GM12865 (cell line): ENCODE measurements around the gene DXO.

ENCODE experiments used
- DNase-seq: peaks from one replicate; pipeline ENCODE4 v3.0.0; 2010; ENCODE audit warnings: low read depth
- H3K4me3 ChIP-seq: 2 replicates; pipeline ENCODE4 v1.5.1; 2011; ENCODE audit warnings: mild to moderate bottlenecking, low read depth, low read length, control low read depth
- TF ChIP-seq, protein P1 (sequence below): IDR thresholded peaks from 2 replicates; pipeline ENCODE4 v1.5.1; 2011; ENCODE audit warnings: low read length, control low read depth, low read depth, inconsistent platforms; ENCODE audit not compliant: insufficient read depth; ENCODE audit errors: missing control alignments

Gene DXO

DNA sequence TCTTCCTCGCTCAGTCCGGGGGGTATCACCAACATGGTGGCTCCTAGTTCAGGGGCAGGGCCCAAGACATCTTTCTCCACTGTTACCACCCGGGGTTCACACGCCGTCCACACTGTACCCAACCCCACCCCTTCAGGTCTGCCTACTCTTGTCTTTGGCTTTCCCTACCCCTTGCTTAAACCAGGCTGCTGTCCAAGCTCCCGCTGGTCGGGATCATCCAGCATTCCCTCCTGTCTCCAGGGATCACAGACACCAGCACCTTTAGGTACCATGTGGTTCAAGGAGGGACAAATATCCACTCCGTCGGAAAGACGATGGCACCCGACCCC, 13.6 kb downstream of the DXO start:
- H3K4me3 ChIP-seq = peak overlapping the region; percentile 83
- TF ChIP-seq, protein P1, sequence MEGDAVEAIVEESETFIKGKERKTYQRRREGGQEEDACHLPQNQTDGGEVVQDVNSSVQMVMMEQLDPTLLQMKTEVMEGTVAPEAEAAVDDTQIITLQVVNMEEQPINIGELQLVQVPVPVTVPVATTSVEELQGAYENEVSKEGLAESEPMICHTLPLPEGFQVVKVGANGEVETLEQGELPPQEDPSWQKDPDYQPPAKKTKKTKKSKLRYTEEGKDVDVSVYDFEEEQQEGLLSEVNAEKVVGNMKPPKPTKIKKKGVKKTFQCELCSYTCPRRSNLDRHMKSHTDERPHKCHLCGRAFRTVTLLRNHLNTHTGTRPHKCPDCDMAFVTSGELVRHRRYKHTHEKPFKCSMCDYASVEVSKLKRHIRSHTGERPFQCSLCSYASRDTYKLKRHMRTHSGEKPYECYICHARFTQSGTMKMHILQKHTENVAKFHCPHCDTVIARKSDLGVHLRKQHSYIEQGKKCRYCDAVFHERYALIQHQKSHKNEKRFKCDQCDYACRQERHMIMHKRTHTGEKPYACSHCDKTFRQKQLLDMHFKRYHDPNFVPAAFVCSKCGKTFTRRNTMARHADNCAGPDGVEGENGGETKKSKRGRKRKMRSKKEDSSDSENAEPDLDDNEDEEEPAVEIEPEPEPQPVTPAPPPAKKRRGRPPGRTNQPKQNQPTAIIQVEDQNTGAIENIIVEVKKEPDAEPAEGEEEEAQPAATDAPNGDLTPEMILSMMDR = no peak
- no peak for DNase-seq

DNA sequence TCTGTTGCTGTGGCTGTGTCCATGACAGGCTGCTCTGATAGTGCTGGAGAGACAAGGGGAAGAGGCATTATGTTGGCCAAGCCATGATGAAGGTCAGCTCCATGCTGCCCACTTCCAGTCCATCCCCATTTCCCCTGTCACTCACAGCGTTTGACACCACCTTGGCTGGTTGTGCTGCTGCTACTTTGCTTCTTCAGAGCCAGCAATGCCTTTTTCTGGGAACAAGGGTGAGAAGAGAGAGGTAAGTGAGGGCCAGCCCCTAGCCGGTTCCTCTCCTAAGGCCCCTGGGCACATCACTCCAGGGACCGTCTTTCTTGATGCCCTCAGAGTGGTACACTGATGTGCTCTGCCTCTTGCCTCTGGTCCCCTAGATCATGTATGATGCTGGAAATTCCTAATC, 15.1 kb downstream of the DXO start:
- TF ChIP-seq, protein P1 = no peak
- H3K4me3 ChIP-seq = no peak overlapping the region
- no peak for DNase-seq

DNA sequence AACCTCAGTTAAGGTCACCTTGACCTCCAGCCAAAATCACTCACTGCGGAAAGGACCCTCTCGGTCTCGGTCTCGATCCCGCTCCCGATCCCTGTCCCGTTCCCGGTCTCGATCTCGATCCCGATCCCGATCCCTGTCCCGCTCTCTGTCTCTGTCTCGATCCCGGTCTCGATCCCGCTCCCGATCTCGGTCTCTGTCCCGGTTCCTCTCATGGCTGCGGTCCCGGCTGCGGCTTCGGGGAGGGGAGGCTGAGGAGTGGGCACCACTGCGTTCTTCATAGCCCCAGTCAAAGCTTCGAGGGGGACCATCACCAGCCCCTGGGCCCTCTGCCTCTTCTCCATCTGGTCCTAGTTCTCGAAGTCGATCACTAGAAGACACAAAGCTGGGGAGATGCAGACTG, 17.4 kb downstream of the DXO start:
- no peak for DNase-seq
- TF ChIP-seq, protein P1 = no peak
- no peak overlapping the region for H3K4me3 ChIP-seq

DNA sequence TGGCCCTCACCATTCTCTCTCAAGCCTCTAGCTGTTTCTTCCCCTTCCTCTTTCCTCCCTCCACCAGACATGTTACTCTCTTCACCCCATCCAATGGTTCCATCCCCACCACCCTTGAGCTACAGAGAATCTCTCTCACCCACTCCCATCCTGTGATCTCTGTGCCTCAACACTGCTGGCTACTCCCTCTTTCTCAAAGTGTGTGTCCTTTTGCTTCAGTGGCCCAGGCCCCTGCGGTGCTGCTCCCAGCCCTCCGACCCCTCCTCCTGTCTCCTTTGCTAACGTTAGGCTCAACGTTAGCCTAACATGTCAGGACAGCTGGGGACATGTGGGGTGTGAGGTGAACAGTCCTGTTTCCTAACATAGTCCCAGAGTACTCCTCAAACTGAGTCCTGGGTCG, 19.0 kb downstream of the DXO start:
- TF ChIP-seq, protein P1 = no peak
- DNase-seq = no peak
- no peak overlapping the region for H3K4me3 ChIP-seq

DNA sequence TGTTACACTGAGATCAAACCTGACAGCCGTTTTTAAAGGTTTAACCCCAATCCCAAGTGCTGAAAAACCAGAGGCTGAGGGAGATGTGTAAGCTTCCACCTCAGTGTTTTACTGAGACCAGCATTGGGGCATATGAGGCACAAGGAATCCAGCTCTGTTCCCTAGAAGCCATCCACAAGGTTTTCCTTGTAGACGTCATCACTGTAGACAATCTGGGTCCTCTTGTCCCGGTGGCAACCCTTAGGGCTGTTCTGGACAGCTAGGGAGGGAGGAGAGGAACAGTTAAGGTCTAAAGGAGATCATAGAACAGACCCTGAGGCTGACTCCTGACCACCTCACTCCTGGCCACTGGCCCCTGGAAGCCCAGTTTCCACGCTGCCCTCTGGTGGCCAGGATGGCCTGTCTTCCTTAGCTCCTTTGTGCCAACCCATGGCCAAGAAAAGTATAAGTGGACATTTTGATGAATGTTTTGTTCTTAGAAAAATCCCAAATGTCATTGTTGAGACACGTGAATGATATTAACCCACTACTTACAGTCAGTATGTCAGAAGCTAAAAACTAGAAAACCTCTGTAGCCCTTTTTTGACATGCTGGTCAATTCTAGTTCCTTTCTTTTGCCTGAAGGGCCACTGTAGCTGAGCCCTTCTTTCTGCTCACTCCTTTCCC, 19.7 kb downstream of the DXO start:
- TF ChIP-seq, protein P1 = peak; percentile 25
- no peak overlapping the region for H3K4me3 ChIP-seq
- DNase-seq = peak; percentile 27

DNA sequence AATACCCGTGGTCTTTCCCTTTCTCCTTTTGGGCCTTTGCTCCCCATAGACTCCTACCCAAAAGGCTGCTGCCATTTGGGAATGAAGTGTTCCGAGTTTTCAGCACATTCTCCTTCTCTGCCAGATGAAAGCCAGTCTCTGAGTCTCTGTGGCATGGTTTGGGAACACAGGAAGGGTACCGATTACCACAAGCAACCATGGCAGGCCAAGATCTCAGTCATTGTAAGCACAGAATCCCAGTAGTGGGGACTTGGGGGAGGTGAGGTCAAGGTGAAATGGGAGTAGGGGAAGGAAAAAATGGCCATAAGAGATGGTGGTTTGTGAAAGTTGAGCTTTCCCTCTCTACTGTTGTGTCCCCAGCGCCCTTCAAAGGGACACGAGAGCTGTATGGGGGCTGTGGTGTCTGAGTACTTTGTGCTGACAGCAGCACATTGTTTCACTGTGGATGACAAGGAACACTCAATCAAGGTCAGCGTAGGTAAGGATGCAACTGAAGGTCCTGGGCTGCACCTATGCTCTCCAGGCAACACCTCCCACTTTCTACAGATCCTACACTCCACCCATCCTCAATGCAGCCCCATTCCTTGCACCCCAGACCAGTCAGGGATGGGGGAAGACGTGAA, 21.9 kb downstream of the DXO start:
- no peak for DNase-seq
- TF ChIP-seq, protein P1 = no peak
- H3K4me3 ChIP-seq = no peak overlapping the region
